SK-N-SH (cell line): ENCODE data around the gene MYL12B.

Source experiments
- POLR2AphosphoS5 ChIP-seq: IDR thresholded peaks from 2 replicates; pipeline ENCODE4 v1.6.1; 2012; ENCODE audit warnings: low read depth, low read length
- RAD21 ChIP-seq: IDR thresholded peaks from 2 replicates; pipeline ENCODE4 v1.6.1; 2012; ENCODE audit warnings: mild to moderate bottlenecking, low read length
- RFX5 ChIP-seq: IDR thresholded peaks from 2 replicates; pipeline ENCODE4 v1.6.1; 2012; ENCODE audit warnings: mild to moderate bottlenecking, improper control_type of control experiment, low read length

GRCh38 chr18:3246635-3247239 is 15.2 kb upstream of the MYL12B start:
- TF ChIP-seq POLR2AphosphoS5 (no peak), RAD21 (no peak), RFX5 (no peak)
